OCI-LY3 (cell line): ENCODE measurements around the gene KAZN.

Source experiments
- H2AFZ ChIP-seq: fragments of 200-600, 300-600 bp; shearing (Covaris generic); 2 replicates; pipeline ENCODE4 v1.6.0; 2014; ENCODE audit warnings: antibody characterized with exemption, low read depth, low read length
- H3K27ac ChIP-seq: fragments of 200-600, 300-600 bp; sonication (generic); 2 replicates; pipeline ENCODE4 v1.5.1; 2014; ENCODE audit warnings: mild to moderate bottlenecking, low read length, moderate library complexity, mixed read lengths
- H3K27me3 ChIP-seq: fragments of 200-600, 300-600 bp; sonication (generic); 2 replicates; pipeline ENCODE4 v1.6.1; 2014; ENCODE audit warnings: low read depth, low read length, mixed read lengths
- H3K36me3 ChIP-seq: fragments of 200-600, 300-600 bp; sonication (generic); replicated peaks from 2 replicates; pipeline ENCODE3; 2014; ENCODE audit warnings: low read depth, low read length, mixed read lengths
- H3K4me1 ChIP-seq: fragments of 300-600, 200-600 bp; sonication (generic); 2 replicates; pipeline ENCODE4 v1.6.1; 2014; ENCODE audit warnings: low read length, mixed read lengths
- H3K4me2 ChIP-seq: fragments of 200-600, 300-600 bp; sonication (generic); 2 replicates; pipeline ENCODE4 v1.6.1; 2014; ENCODE audit warnings: low read length, mixed read lengths
- H3K4me3 ChIP-seq: fragments of 300-600, 200-600 bp; sonication (generic); 2 replicates; pipeline ENCODE4 v1.5.1; 2014; ENCODE audit warnings: antibody characterized with exemption, mild to moderate bottlenecking, low read length, moderate library complexity
- H3K79me2 ChIP-seq: fragments of 300-600, 200-600 bp; shearing (Covaris generic); 2 replicates; pipeline ENCODE4 v1.6.1; 2014; ENCODE audit warnings: mild to moderate bottlenecking, low read length, mixed read lengths
- H3K9ac ChIP-seq: fragments of 300-600, 200-600 bp; shearing (Covaris generic); 2 replicates; pipeline ENCODE4 v1.6.0; 2014; ENCODE audit warnings: mild to moderate bottlenecking, low read length, moderate library complexity
- H3K9me3 ChIP-seq: fragments of 200-600, 300-600 bp; shearing (Covaris generic); 2 replicates; pipeline ENCODE4 v1.6.1; 2014; ENCODE audit warnings: low read length, mixed read lengths; ENCODE audit not compliant: insufficient read depth
- H4K20me1 ChIP-seq: fragments of 200-600, 300-600 bp; sonication (generic); 2 replicates; pipeline ENCODE4 v1.6.1; 2016; ENCODE audit warnings: low read length, mixed read lengths; ENCODE audit not compliant: insufficient read depth
- CTCF ChIP-seq: fragments of 200-600, 300-600 bp; sonication (generic); IDR thresholded peaks from 2 replicates; pipeline ENCODE4 v1.5.1; 2014; ENCODE audit warnings: antibody characterized with exemption, low read length, low read depth
- EZH2phosphoT487 ChIP-seq: fragments of 200-600 bp; shearing (Covaris generic); IDR thresholded peaks from 2 replicates; pipeline ENCODE4 v1.6.1; 2018; ENCODE audit warnings: antibody characterized with exemption, mixed run types, low read depth

The KAZN gene

GRCh38 chr1:15043934-15044333, 445.4 kb downstream of the KAZN start:
- H3K9me3 ChIP-seq = no peaks in the 10 kb centered on the region

GRCh38 chr1:15045123-15045522, 446.6 kb downstream of the KAZN start:
- no peak overlapping the region for H3K4me2 ChIP-seq
- no peaks in the 10 kb centered on the region for H3K9me3 ChIP-seq
- H3K27me3 ChIP-seq = no peaks in the 10 kb centered on the region
- no peaks in the 10 kb centered on the region for H3K79me2 ChIP-seq
- no peaks in the 10 kb centered on the region for H4K20me1 ChIP-seq
- peaks cover 5% of the 10 kb centered on the region for H3K4me1 ChIP-seq
- H3K4me3 ChIP-seq = no peak overlapping the region
- H3K27ac ChIP-seq = no peak overlapping the region
- no peak overlapping the region for H3K9ac ChIP-seq
- H3K36me3 ChIP-seq = no peaks in the 10 kb centered on the region
- TF ChIP-seq CTCF (no peak), EZH2phosphoT487 (no peak)
- H2AFZ ChIP-seq = no peak overlapping the region

More at GRCh38 chr1:15043934-15044333, 445.4 kb downstream of the KAZN start:
- Histone ChIP-seq H3K79me2 (no peaks in the 10 kb centered on the region), H3K9ac (no peak overlapping the region), H3K27ac (no peak overlapping the region), H3K4me1 (peaks cover 5% of the 10 kb centered on the region), H2AFZ (no peak overlapping the region), H4K20me1 (no peaks in the 10 kb centered on the region), H3K4me3 (no peak overlapping the region), H3K36me3 (no peaks in the 10 kb centered on the region), H3K27me3 (no peaks in the 10 kb centered on the region), H3K4me2 (no peak overlapping the region)
- TF ChIP-seq EZH2phosphoT487 (no peak), CTCF (no peak)

- TF ChIP-seq CTCF = peak; percentile 75
- TF ChIP-seq EZH2phosphoT487 = no peak
- Histone ChIP-seq H3K36me3 (no peaks in the 10 kb centered on the region), H3K4me3 (no peak overlapping the region), H3K9ac (no peak overlapping the region), H3K4me1 (peaks cover 5% of the 10 kb centered on the region), H3K27ac (no peak overlapping the region), H2AFZ (no peak overlapping the region), H3K9me3 (no peaks in the 10 kb centered on the region), H4K20me1 (no peaks in the 10 kb centered on the region), H3K4me2 (no peak overlapping the region), H3K27me3 (no peaks in the 10 kb centered on the region), H3K79me2 (no peaks in the 10 kb centered on the region)
These were observed 448.1 kb downstream of the KAZN start for GRCh38 chr1:15046487-15047165.

GRCh38 chr1:15047237-15047636, 448.8 kb downstream of the KAZN start:
- no peak overlapping the region for H3K9ac ChIP-seq
- no peaks in the 10 kb centered on the region for H4K20me1 ChIP-seq
- H3K4me3 ChIP-seq = no peak overlapping the region
- no peaks in the 10 kb centered on the region for H3K9me3 ChIP-seq
- no peaks in the 10 kb centered on the region for H3K79me2 ChIP-seq
- H3K4me2 ChIP-seq = no peak overlapping the region
- H3K36me3 ChIP-seq = no peaks in the 10 kb centered on the region
- no peaks in the 10 kb centered on the region for H3K27me3 ChIP-seq
- H2AFZ ChIP-seq = no peak overlapping the region
- no peak overlapping the region for H3K27ac ChIP-seq
- no peak for TF ChIP-seq EZH2phosphoT487
- no peak for TF ChIP-seq CTCF
- H3K4me1 ChIP-seq = peaks cover 5% of the 10 kb centered on the region
